Measurements from ENCODE around the gene NRIP2.

- TF ChIP-seq CTCF (IDR thresholded peaks at IDR 0.05; ENCODE audit: poor library complexity, severe bottlenecking) (no peak), POLR2AphosphoS5 (IDR thresholded peaks at IDR 0.05) (peak; percentile 67), RAD21 (conservative IDR thresholded peaks at IDR 0.05) (no peak), TAF1 (IDR thresholded peaks at IDR 0.05; ENCODE audit: low read depth) (no peak), EZH2 (IDR thresholded peaks at IDR 0.05; ENCODE audit: borderline replicate concordance, insufficient read depth, low read length, poor library complexity, severe bottlenecking) (no peak), MXI1 (conservative IDR thresholded peaks at IDR 0.05; ENCODE audit: poor library complexity, severe bottlenecking) (peak; percentile 71), EP300 (conservative IDR thresholded peaks at IDR 0.05; ENCODE audit: poor library complexity, severe bottlenecking) (no peak)
Measured at GRCh38 chr12:2795291-2796186, 39.3 kb downstream of the NRIP2 start.
